NCI-H2196 treated with DMSO at 0.1 percent for 48 hours (cell line): Measurements from ENCODE around the gene CDKN3.
"Not testable (repeated sequence)": the region's sequence is repeated elsewhere in the genome, so short reads cannot be mapped to it uniquely, and the experiment has no call there.

Experiments
- DNase-seq: peaks from one replicate; lab custom pipeline; 2025; ENCODE audit not compliant: unreplicated experiment; lab: John Stamatoyannopoulos, UW

Gene CDKN3

GRCh38 chr14:54453990-54454389 is 57.2 kb downstream of the CDKN3 start:
- DNase-seq = not testable (repeated sequence)

GRCh38 chr14:54455363-54455762 is 58.6 kb downstream of the CDKN3 start:
- DNase-seq = no peak

DNA sequence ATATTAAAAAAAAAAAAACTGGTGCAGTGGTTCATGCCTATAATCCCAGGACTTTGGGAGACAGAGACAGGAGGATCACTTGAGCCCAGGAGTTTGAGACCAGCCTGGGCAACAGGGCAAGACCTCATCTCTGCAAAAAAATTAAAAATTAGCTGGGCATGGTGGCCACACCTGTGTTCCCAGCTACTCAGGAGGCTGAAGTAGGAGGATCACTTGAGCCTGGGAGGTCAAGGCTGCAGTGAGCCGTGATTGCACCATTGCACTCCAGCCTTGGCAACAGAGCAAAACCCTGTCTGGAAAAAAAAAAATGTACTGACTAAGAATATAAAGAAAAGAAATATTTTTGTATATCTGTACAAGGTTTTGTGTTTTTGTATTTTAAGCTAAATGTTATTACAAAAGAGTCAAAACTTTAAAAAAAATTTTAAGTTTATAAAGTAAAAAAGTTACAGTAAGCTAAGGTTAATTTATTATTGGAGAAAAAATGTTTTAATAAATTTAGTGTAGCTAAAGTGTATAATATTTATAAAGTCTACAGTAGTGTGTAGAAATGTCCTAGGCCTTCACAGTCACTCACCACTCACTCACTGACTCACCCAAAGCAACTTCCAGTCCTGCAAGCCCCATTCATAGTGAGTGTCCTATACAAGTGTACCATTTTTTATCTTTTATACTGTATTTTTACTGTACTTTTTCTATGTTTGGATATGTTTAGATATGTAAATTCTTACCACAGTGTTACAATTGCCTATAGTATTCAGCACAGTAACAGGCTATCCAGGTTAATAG is 60.2 kb downstream of the CDKN3 start:
- DNase-seq = not testable (repeated sequence)

GRCh38 chr14:54457609-54457996 is 60.8 kb downstream of the CDKN3 start:
- no peak for DNase-seq

GRCh38 chr14:54458536-54458935 is 61.7 kb downstream of the CDKN3 start:
- DNase-seq = not testable (repeated sequence)

DNA sequence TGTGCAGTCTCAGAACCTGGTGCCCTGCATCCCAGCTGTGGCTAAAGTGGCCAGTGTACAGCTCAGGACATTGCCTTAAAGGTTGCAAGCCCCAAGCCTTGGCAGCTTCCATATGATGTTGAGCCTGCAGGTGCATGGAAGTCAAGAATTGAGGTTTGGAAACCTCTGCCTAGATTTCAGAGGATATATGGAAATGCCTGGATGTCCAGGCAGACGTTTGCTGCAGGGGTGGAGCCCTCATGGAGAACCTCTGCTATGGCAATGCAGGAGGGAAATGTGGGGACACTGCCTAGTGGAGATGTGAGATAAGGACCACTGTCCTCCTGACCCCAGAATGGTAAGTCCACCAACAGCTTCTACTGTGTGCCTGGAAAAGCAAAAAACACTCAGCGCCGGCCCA is 62.3 kb downstream of the CDKN3 start:
- DNase-seq = no peak

DNA sequence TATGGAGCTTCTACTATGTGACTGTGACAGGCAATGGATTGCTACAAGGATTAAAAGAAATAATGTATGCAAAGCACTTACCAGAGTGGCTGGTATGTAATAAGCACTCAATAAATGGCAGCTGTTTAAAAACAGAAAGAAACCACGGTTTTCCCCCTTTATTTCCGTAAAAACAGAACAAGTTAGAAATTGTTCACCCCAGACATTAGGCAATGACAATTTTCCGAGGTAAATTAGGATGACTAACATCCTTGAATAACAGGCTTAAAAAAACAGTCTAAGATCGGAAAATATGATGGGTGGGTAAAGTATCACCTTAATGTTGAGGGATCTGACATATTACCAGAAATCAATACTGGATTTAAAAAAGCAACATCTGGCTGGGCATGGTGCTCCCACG is 65.2 kb downstream of the CDKN3 start:
- no peak for DNase-seq

DNA sequence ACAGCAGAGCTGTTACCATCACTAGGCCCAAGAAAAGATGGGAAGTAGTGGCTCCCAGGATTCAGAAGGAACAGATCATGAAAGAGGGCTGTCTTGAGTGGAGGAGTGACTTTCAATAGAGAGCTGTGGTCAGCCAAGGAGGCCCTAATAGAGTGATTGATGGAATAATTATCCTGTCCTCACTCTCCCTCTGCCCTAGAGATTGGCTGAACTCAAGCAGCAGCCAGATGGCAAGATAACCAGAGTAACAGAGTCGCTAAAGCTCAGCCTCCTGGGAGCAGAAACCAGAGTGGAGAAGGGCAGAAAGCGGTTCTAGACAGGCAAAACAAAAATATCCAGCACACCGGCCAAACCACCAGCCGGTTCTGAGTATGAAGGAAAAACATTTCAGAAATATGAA is 68.8 kb downstream of the CDKN3 start:
- no peak for DNase-seq

GRCh38 chr14:54467280-54467679 is 70.5 kb downstream of the CDKN3 start:
- DNase-seq = no peak
